Astrocyte (in vitro differentiated cells and primary cell): ENCODE results near the gene HIPK2. TPM values are rescaled to one million over a fixed set of nuclear protein-coding genes. Genes with fewer than 3 reads are reported as not detected.
"Not testable (repeated sequence)": the region's sequence is repeated elsewhere in the genome, so short reads cannot be mapped to it uniquely, and the experiment has no call there.

Experiments used
- DNase-seq: peaks from one replicate; pipeline ENCODE4 v3.0.0-alpha.2; 2010; ENCODE audit warnings: low read depth
- FAIRE-seq: peaks from 2 replicates; lab custom pipeline; 2011; peaks lifted over from hg19 to GRCh38; lab: Jason Lieb, UNC
- H2AFZ ChIP-seq: 2 replicates; pipeline ENCODE4 v1.6.0; 2012; ENCODE audit warnings: low read depth, low read length, inconsistent platforms
- H3K27ac ChIP-seq: 2 replicates; pipeline ENCODE4 v1.5.1; 2011; ENCODE audit warnings: low read depth, low read length, inconsistent platforms
- H3K27me3 ChIP-seq: 2 replicates; pipeline ENCODE4 v1.6.0; 2011; ENCODE audit warnings: low read length, inconsistent platforms; ENCODE audit not compliant: insufficient read depth
- H3K36me3 ChIP-seq: 2 replicates; pipeline ENCODE4 v1.5.1; 2011; ENCODE audit warnings: low read length, inconsistent platforms; ENCODE audit not compliant: insufficient read depth
- H3K4me1 ChIP-seq: 2 replicates; pipeline ENCODE4 v1.5.1; 2011; ENCODE audit warnings: low read length, inconsistent platforms; ENCODE audit not compliant: insufficient read depth
- H3K4me2 ChIP-seq: 2 replicates; pipeline ENCODE4 v1.6.0; 2012; ENCODE audit warnings: low read length, inconsistent platforms
- H3K4me3 ChIP-seq: 2 replicates; pipeline ENCODE4 v1.5.1; 2011; ENCODE audit warnings: low read depth, mild to moderate bottlenecking, low read length, inconsistent platforms; ENCODE audit not compliant: insufficient read depth
- H3K79me2 ChIP-seq: 2 replicates; pipeline ENCODE4 v1.6.0; 2012; ENCODE audit warnings: mild to moderate bottlenecking, low read length, inconsistent platforms; ENCODE audit not compliant: insufficient read depth
- H3K9ac ChIP-seq: 2 replicates; pipeline ENCODE4 v1.6.0; 2012; ENCODE audit warnings: mild to moderate bottlenecking, low read length, inconsistent platforms
- H3K9me3 ChIP-seq: 2 replicates; pipeline ENCODE4 v1.5.1; 2012; ENCODE audit warnings: low read depth, mild to moderate bottlenecking, low read length, inconsistent platforms; ENCODE audit not compliant: insufficient read depth
- H4K20me1 ChIP-seq: 2 replicates; pipeline ENCODE4 v1.6.0; 2012; ENCODE audit warnings: low read length, inconsistent platforms; ENCODE audit not compliant: insufficient read depth
- H3K27ac Mint-ChIP-seq: one replicate; pipeline ENCODE4 v1.8.0; 2021; ENCODE audit warnings: mild to moderate bottlenecking, mixed read lengths; ENCODE audit not compliant: unreplicated experiment
- H3K27me3 Mint-ChIP-seq: one replicate; pipeline ENCODE4 v1.8.0; 2021; ENCODE audit warnings: low read depth, mixed read lengths; ENCODE audit not compliant: unreplicated experiment
- H3K36me3 Mint-ChIP-seq: one replicate; pipeline ENCODE4 v1.8.0; 2021; ENCODE audit warnings: low read depth, mixed read lengths; ENCODE audit not compliant: unreplicated experiment
- H3K4me1 Mint-ChIP-seq: one replicate; pipeline ENCODE4 v1.8.0; 2021; ENCODE audit warnings: low read depth, mixed read lengths; ENCODE audit not compliant: unreplicated experiment
- H3K4me3 Mint-ChIP-seq: one replicate; pipeline ENCODE4 v1.8.0; 2021; ENCODE audit warnings: mild to moderate bottlenecking, moderate library complexity, mixed read lengths; ENCODE audit not compliant: unreplicated experiment
- H3K9me3 Mint-ChIP-seq: one replicate; pipeline ENCODE4 v1.8.0; 2021; ENCODE audit warnings: mild to moderate bottlenecking, mixed read lengths; ENCODE audit not compliant: unreplicated experiment
- EZH2 ChIP-seq: IDR thresholded peaks from 2 replicates; pipeline ENCODE4 v1.6.1; 2012; ENCODE audit warnings: mild to moderate bottlenecking, low read length, inconsistent platforms; ENCODE audit not compliant: insufficient read depth
- total RNA-seq: library from RNA; stranded (reverse); gene quantifications from 2 replicates; pipeline ENCODE4 v1.2.1, GENCODE V29; 2021
- TF ChIP-seq, protein P1 (sequence below): IDR thresholded peaks from 2 replicates; pipeline ENCODE4 v1.5.1; 2011; ENCODE audit warnings: low read depth, mild to moderate bottlenecking, inconsistent platforms, low read length, moderate library complexity; ENCODE audit not compliant: insufficient read depth

Gene HIPK2
- total RNA-seq, 1 donor from 2014 or later, result 35.8 TPM

DNA sequence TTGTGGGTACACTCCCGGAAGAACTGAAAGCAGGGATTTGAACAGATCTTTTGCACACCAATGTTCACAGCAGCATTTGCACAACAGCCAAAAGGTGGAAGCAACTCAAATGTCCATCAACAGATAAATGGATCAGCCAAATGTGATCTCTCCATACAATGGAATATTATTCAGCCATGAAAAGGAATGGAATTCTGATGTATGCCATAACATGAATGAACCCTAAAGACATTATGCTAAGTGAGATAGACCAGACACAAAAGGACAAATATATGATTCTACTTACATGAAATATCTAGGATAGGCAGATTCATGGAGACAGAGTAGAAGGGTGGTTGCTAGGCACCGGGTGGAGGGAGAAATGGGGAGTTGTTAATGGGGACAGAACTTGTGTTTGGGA is 217.6 kb downstream of the HIPK2 start:
- Mint-ChIP-seq H3K9me3 (peaks cover 11% of the 10 kb centered on the region), H3K4me3 (no peak overlapping the region), H3K27ac (no peak overlapping the region), H3K4me1 (no peaks in the 10 kb centered on the region), H3K36me3 (peaks cover 8% of the 10 kb centered on the region), H3K27me3 (peaks cover 12% of the 10 kb centered on the region)
- Histone ChIP-seq H2AFZ (no peak overlapping the region), H4K20me1 (no peaks in the 10 kb centered on the region), H3K9ac (no peak overlapping the region), H3K79me2 (no peaks in the 10 kb centered on the region), H3K4me3 (no peak overlapping the region), H3K4me1 (no peaks in the 10 kb centered on the region), H3K4me2 (no peak overlapping the region), H3K9me3 (no peaks in the 10 kb centered on the region), H3K36me3 (peaks cover 5% of the 10 kb centered on the region), H3K27ac (no peak overlapping the region), H3K27me3 (no peaks in the 10 kb centered on the region)
- DNase-seq (no peak), FAIRE-seq (no peak)
- TF ChIP-seq EZH2, result no peak
- TF ChIP-seq, protein P1, sequence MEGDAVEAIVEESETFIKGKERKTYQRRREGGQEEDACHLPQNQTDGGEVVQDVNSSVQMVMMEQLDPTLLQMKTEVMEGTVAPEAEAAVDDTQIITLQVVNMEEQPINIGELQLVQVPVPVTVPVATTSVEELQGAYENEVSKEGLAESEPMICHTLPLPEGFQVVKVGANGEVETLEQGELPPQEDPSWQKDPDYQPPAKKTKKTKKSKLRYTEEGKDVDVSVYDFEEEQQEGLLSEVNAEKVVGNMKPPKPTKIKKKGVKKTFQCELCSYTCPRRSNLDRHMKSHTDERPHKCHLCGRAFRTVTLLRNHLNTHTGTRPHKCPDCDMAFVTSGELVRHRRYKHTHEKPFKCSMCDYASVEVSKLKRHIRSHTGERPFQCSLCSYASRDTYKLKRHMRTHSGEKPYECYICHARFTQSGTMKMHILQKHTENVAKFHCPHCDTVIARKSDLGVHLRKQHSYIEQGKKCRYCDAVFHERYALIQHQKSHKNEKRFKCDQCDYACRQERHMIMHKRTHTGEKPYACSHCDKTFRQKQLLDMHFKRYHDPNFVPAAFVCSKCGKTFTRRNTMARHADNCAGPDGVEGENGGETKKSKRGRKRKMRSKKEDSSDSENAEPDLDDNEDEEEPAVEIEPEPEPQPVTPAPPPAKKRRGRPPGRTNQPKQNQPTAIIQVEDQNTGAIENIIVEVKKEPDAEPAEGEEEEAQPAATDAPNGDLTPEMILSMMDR, result no peak

DNA sequence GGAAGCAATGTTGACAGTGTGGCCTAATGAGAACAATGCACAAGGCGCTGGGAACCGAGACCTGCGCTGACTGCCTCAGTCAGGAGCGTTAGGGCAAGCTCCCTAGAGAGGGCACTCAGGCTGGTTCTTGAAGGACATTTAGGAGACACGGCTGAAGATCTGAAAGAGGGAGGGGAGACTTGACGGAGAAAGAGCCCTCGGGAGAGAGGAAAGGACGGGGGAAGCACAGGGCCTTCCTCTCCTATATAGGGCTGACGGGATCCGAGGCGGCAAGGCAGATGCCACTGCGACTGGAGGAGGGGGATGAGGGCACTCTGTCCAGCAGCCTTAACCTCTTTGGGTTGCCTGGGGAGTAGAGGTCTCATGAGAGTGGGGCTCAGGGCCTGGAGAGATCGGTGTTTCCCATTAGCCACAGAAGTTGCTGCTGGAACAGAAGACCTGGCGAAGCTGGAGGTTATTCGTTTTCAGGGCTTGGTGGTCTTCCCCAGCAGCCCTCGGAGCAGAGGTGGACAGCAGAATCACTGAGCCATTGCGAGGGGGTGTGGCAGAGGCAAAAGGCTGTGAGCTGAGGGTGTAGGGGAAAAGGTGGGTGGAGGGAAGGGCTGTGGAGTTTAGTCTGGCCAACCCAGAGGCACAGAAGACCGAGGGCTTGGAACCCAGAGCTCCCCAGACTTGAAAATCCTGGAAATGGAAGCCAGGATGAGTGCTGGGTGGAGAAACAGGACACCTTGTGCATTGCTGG is 218.3 kb downstream of the HIPK2 start:
- Histone ChIP-seq H4K20me1 (no peaks in the 10 kb centered on the region), H3K4me2 (no peak overlapping the region), H3K9ac (no peak overlapping the region), H3K27me3 (no peaks in the 10 kb centered on the region), H3K27ac (no peak overlapping the region), H3K4me1 (no peaks in the 10 kb centered on the region), H3K79me2 (no peaks in the 10 kb centered on the region), H2AFZ (no peak overlapping the region), H3K9me3 (no peaks in the 10 kb centered on the region), H3K36me3 (peaks cover 2% of the 10 kb centered on the region), H3K4me3 (no peak overlapping the region)
- Mint-ChIP-seq H3K9me3 (peaks cover 15% of the 10 kb centered on the region), H3K4me1 (no peaks in the 10 kb centered on the region), H3K36me3 (peaks cover 8% of the 10 kb centered on the region), H3K27me3 (peaks cover 12% of the 10 kb centered on the region), H3K4me3 (no peak overlapping the region), H3K27ac (no peak overlapping the region)
- TF ChIP-seq EZH2, result no peak
- TF ChIP-seq, protein P1, result no peak
- no peak for FAIRE-seq
- no peak for DNase-seq

DNA sequence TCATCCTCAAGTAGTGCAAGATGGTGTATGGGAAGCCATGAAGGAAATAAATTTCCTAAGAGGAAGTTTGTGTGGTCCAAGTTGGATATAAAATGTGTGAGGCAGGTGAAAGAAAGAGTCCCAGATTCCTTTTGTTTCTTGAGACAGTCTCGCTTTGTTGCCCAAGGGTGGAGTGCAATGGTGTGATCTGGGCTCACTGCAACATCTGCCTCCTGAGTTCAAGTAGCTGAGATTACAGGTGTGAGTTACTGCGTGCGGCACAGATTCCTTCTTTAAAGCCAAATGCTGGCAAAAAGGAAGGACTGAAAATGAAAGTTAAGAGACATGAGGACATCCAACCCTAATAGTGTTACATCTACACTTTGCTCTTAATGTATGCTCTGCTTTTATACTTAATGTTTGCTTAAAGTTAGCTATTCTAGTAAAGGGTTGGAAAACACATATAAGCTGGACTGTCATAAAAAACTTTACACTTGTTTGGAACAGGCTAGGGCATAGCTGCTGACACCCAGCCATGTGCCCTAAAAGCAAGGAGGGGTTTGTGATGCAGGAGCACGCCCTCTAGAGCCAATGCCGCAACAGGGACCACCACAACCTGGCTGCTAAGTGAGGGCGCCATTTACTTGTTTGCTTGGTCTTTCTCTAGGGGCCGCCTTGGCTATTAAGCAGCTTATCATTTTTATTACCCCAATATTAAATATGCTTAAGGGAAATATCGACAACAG is 219.8 kb downstream of the HIPK2 start:
- H3K27me3 Mint-ChIP-seq, result peaks cover 12% of the 10 kb centered on the region
- Histone ChIP-seq H3K79me2 (no peaks in the 10 kb centered on the region), H3K9ac (no peak overlapping the region), H3K4me1 (no peaks in the 10 kb centered on the region), H3K9me3 (no peaks in the 10 kb centered on the region), H3K27me3 (no peaks in the 10 kb centered on the region), H3K27ac (no peak overlapping the region), H3K36me3 (no peaks in the 10 kb centered on the region), H2AFZ (no peak overlapping the region), H4K20me1 (no peaks in the 10 kb centered on the region), H3K4me2 (no peak overlapping the region), H3K4me3 (no peak overlapping the region)
- DNase-seq (no peak), FAIRE-seq (no peak)
- TF ChIP-seq, protein P1, result no peak
- no peak for TF ChIP-seq EZH2
- H3K9me3 Mint-ChIP-seq, result peaks cover 17% of the 10 kb centered on the region
- no peak overlapping the region for H3K27ac Mint-ChIP-seq
- H3K36me3 Mint-ChIP-seq, result peaks cover 8% of the 10 kb centered on the region
- no peaks in the 10 kb centered on the region for H3K4me1 Mint-ChIP-seq
- H3K4me3 Mint-ChIP-seq, result no peak overlapping the region

DNA sequence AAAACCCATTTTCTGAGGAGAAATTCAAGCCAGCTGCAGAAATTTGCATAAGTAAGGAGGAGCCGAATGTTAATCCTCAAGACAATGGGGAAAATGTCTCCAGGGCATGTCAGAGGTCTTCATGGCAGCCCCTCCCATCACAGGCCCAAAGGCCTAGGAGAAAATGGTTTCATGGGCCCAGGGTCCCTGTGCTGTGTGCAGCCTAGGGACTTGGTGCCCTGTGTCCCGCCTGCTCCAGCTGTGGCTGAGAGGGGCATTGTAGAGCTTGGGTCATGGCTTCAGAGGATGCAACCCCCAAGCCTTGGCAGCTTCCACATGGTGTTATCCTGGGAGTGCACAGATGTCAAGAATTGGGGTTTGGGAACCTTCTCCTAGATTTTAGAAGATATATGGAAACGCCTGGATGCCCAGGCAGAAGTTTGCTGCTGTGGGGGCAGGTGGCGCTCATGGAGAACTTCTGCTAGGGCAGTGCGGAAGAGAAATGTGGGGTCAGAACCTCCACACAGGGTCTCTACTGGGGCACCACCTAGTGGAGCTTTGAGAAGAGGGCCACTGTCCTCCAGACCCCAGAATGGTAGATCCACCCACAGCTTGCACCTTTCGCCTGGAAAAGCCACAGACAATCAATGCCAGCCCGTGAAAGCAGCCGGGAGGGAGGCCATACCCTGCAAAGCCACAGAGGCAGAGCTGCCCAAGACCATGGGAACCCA is 223.7 kb downstream of the HIPK2 start:
- not testable (repeated sequence) for H3K79me2 ChIP-seq, FAIRE-seq, DNase-seq, H3K4me2 ChIP-seq, H3K4me3 Mint-ChIP-seq, H3K27me3 ChIP-seq, H3K9ac ChIP-seq, H3K27ac Mint-ChIP-seq, H4K20me1 ChIP-seq, H3K9me3 ChIP-seq, H3K36me3 Mint-ChIP-seq, H3K36me3 ChIP-seq, H3K4me1 ChIP-seq, H3K27ac ChIP-seq, H3K4me1 Mint-ChIP-seq, H2AFZ ChIP-seq, H3K9me3 Mint-ChIP-seq, H3K4me3 ChIP-seq
- peaks cover 13% of the 10 kb centered on the region for H3K27me3 Mint-ChIP-seq
